Mesenchymal stem cell (in vitro differentiated cells and primary cell): Measurements from ENCODE around the gene AKAP6.

Experiments used
- DNase-seq: peaks from one replicate; pipeline ENCODE4 v3.0.0-alpha.2; 2013
- H2AFZ ChIP-seq: one replicate; pipeline ENCODE4 v1.6.1; 2013; ENCODE audit warnings: low read depth, mild to moderate bottlenecking, control low read depth, inconsistent platforms, low read length, moderate library complexity
- H2AK5ac ChIP-seq: 2 replicates; pipeline ENCODE4 v1.6.1; 2013; ENCODE audit warnings: low read length, moderate library complexity, mild to moderate bottlenecking, inconsistent platforms; ENCODE audit not compliant: severe bottlenecking
- H2BK120ac ChIP-seq: one replicate; pipeline ENCODE4 v1.6.1; 2013; ENCODE audit warnings: low read depth, mild to moderate bottlenecking, inconsistent platforms, low read length, moderate library complexity
- H2BK12ac ChIP-seq, 2 experiments: one replicate each; pipeline ENCODE4 v1.6.1; 2013; ENCODE audit warnings: inconsistent platforms in 2 of 2, low read length in 2 of 2, mild to moderate bottlenecking in 2 of 2, moderate library complexity in 2 of 2, control low read depth in 1 of 2
- H2BK15ac ChIP-seq: one replicate; pipeline ENCODE4 v1.6.1; 2013; ENCODE audit warnings: mild to moderate bottlenecking, low read depth, inconsistent platforms; ENCODE audit not compliant: poor library complexity, severe bottlenecking
- H2BK5ac ChIP-seq: 2 replicates; pipeline ENCODE4 v1.6.1; 2013; ENCODE audit warnings: low read depth, mild to moderate bottlenecking, low read length, control low read depth, inconsistent platforms; ENCODE audit not compliant: poor library complexity, severe bottlenecking
- H3K14ac ChIP-seq, 2 experiments: one replicate each; pipeline ENCODE4 v1.6.1; 2013; ENCODE audit warnings: inconsistent platforms in 2 of 2, low read length in 2 of 2, control low read depth in 1 of 2, mild to moderate bottlenecking in 1 of 2, moderate library complexity in 1 of 2
- H3K18ac ChIP-seq, 2 experiments: one replicate each; pipeline ENCODE4 v1.6.1; 2013; ENCODE audit warnings: inconsistent platforms in 2 of 2, low read length in 2 of 2, control low read depth in 1 of 2, low read depth in 1 of 2, mild to moderate bottlenecking in 1 of 2
- H3K23ac ChIP-seq, 2 experiments: one replicate each; pipeline ENCODE4 v1.6.1; 2013; ENCODE audit warnings: inconsistent platforms in 2 of 2, low read length in 2 of 2, mild to moderate bottlenecking in 2 of 2, moderate library complexity in 2 of 2, control low read depth in 1 of 2
- H3K27ac ChIP-seq: 2 replicates; pipeline ENCODE4 v1.5.1; 2013; ENCODE audit warnings: mild to moderate bottlenecking, moderate library complexity, low read length, control low read depth, inconsistent platforms; ENCODE audit not compliant: poor library complexity, severe bottlenecking
- H3K27me3 ChIP-seq, 2 experiments: 2 replicates each; pipeline versions ENCODE4 v1.6.1 to v1.7.0; 2013; ENCODE audit warnings: low read length in 2 of 2, mild to moderate bottlenecking in 2 of 2, moderate library complexity in 2 of 2, control low read depth in 1 of 2, inconsistent platforms in 1 of 2; ENCODE audit not compliant: control insufficient read depth in 1 of 2, insufficient read depth in 1 of 2
- H3K36me3 ChIP-seq, 2 experiments: 2 replicates each; pipeline versions ENCODE4 v1.6.1 to v1.7.0; 2013; ENCODE audit warnings: low read length in 2 of 2, control low read depth in 1 of 2, inconsistent platforms in 1 of 2, low read depth in 1 of 2, mild to moderate bottlenecking in 1 of 2; ENCODE audit not compliant: insufficient read depth in 2 of 2, control insufficient read depth in 1 of 2
- H3K4ac ChIP-seq, 2 experiments: one replicate each; pipeline ENCODE4 v1.6.1; 2013; ENCODE audit warnings: inconsistent platforms in 2 of 2, low read length in 2 of 2, mild to moderate bottlenecking in 2 of 2, moderate library complexity in 2 of 2, control low read depth in 1 of 2, low read depth in 1 of 2
- H3K4me1 ChIP-seq: 2 replicates; pipeline ENCODE4 v1.6.1; 2013; ENCODE audit warnings: low read depth, low read length, control low read depth; ENCODE audit not compliant: control insufficient read depth, insufficient read depth
- H3K4me2 ChIP-seq: 2 replicates; pipeline ENCODE4 v1.6.1; 2013; ENCODE audit warnings: low read length, mild to moderate bottlenecking, inconsistent platforms; ENCODE audit not compliant: poor library complexity, severe bottlenecking
- H3K4me3 ChIP-seq, 2 experiments: 2 replicates each; pipeline versions ENCODE4 v1.5.1 to v1.7.0; 2013; ENCODE audit warnings: low read length in 2 of 2, mild to moderate bottlenecking in 2 of 2, control low read depth in 1 of 2, low read depth in 1 of 2; ENCODE audit not compliant: insufficient read depth in 1 of 2
- H3K79me1 ChIP-seq: replicated peaks from 2 replicates; pipeline ENCODE4 v1.6.1; 2013; ENCODE audit warnings: mild to moderate bottlenecking, control low read depth, low read length, inconsistent platforms; ENCODE audit not compliant: poor library complexity, severe bottlenecking
- H3K9ac ChIP-seq: 2 replicates; pipeline ENCODE4 v1.7.0; 2013; ENCODE audit warnings: mild to moderate bottlenecking, low read length, moderate library complexity
- H3K9me3 ChIP-seq: 2 replicates; pipeline ENCODE4 v1.7.0; 2013; ENCODE audit warnings: mild to moderate bottlenecking, low read length; ENCODE audit not compliant: control insufficient read depth
- H4K8ac ChIP-seq: one replicate; pipeline ENCODE4 v1.6.1; 2013; ENCODE audit warnings: inconsistent platforms, mild to moderate bottlenecking, low read length, moderate library complexity
- H4K91ac ChIP-seq: one replicate; pipeline ENCODE4 v1.6.1; 2013; ENCODE audit warnings: mild to moderate bottlenecking, low read length, inconsistent platforms
- WGBS: methylation state at CpG from one replicate; pipeline ENCODE4 v1.1.7; 2013; ENCODE audit warnings: mixed read lengths; 5-methylcytosine and 5-hydroxymethylcytosine counted together

AKAP6 gene

GRCh38 chr14:32813401-32813800 lies 484.3 kb downstream of the AKAP6 start:
- Histone ChIP-seq H3K4ac (no peak overlapping the region), H3K4me2 (no peak overlapping the region), H3K27me3 (no peaks in the 10 kb centered on the region), H4K8ac (no peak overlapping the region), H3K4me3 (no peak overlapping the region), H2BK12ac (no peak overlapping the region), H2BK5ac (no peak overlapping the region), H3K9me3 (no peaks in the 10 kb centered on the region), H3K9ac (no peak overlapping the region), H3K79me1 (no peaks in the 10 kb centered on the region), H3K27ac (no peak overlapping the region), H3K23ac (no peak overlapping the region), H2BK120ac (no peak overlapping the region), H2AK5ac (no peak overlapping the region), H2AFZ (no peak overlapping the region), H4K91ac (no peak overlapping the region), H3K18ac (no peak overlapping the region), H2BK15ac (no peak overlapping the region), H3K14ac (no peak overlapping the region), H3K4me1 (no peaks in the 10 kb centered on the region), H3K36me3 (no peaks in the 10 kb centered on the region)
- WGBS, result no CpG with 5 or more reads among the region's 4 CpGs
- DNase-seq, result no peak

- Histone ChIP-seq H3K18ac (no peak overlapping the region), H4K8ac (no peak overlapping the region), H4K91ac (no peak overlapping the region), H3K36me3 (no peaks in the 10 kb centered on the region), H2AK5ac (no peak overlapping the region), H3K14ac (no peak overlapping the region), H2BK5ac (no peak overlapping the region), H3K4me1 (no peaks in the 10 kb centered on the region), H3K79me1 (no peaks in the 10 kb centered on the region), H2AFZ (no peak overlapping the region), H3K4me3 (no peak overlapping the region), H2BK15ac (no peak overlapping the region), H3K23ac (no peak overlapping the region), H2BK12ac (no peak overlapping the region), H3K27ac (no peak overlapping the region), H3K9ac (no peak overlapping the region), H3K4me2 (no peak overlapping the region), H2BK120ac (no peak overlapping the region), H3K4ac (no peak overlapping the region), H3K27me3 (no peaks in the 10 kb centered on the region), H3K9me3 (no peaks in the 10 kb centered on the region)
- WGBS, result 83% methylated on average over 1 of the region's 1 CpG
- DNase-seq, result no peak
Observed at GRCh38 chr14:32814721-32815120, 485.6 kb downstream of the AKAP6 start.

DNA sequence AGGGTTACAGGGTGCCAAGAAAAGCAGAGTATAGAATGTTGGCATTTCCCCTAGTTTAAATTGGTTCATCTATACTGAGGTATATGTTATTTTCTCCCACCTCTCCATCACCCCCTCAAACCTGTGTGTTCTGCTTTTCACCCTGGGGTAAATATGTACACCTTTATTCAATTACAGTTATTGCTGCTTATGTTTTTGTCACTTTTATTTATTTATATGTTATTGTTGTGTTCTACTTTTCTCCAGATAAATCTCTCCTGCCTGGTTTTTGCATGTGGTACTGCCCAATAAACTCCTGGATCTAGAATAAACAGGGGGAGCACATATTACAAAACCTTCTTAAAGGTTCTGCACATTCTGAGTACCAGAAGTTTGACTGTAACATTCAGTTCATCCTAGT lies 487.5 kb downstream of the AKAP6 start:
- Histone ChIP-seq H3K4me2 (no peak overlapping the region), H4K91ac (no peak overlapping the region), H3K18ac (no peak overlapping the region), H3K36me3 (no peaks in the 10 kb centered on the region), H3K79me1 (no peaks in the 10 kb centered on the region), H3K9ac (no peak overlapping the region), H3K4me3 (no peak overlapping the region), H4K8ac (no peak overlapping the region), H2BK120ac (no peak overlapping the region), H3K9me3 (no peaks in the 10 kb centered on the region), H2AK5ac (no peak overlapping the region), H2BK5ac (no peak overlapping the region), H3K27ac (no peak overlapping the region), H3K4me1 (no peaks in the 10 kb centered on the region), H2AFZ (no peak overlapping the region), H3K27me3 (no peaks in the 10 kb centered on the region), H2BK15ac (no peak overlapping the region), H3K14ac (no peak overlapping the region), H3K4ac (no peak overlapping the region), H3K23ac (no peak overlapping the region), H2BK12ac (no peak overlapping the region)
- DNase-seq, result no peak

GRCh38 chr14:32817780-32818179 lies 488.7 kb downstream of the AKAP6 start:
- Histone ChIP-seq H3K4ac (no peak overlapping the region), H3K23ac (no peak overlapping the region), H3K4me2 (no peak overlapping the region), H2AK5ac (no peak overlapping the region), H3K9ac (no peak overlapping the region), H3K79me1 (no peaks in the 10 kb centered on the region), H2AFZ (no peak overlapping the region), H3K27me3 (no peaks in the 10 kb centered on the region), H3K4me3 (no peak overlapping the region), H3K4me1 (no peaks in the 10 kb centered on the region), H4K91ac (no peak overlapping the region), H3K27ac (no peak overlapping the region), H2BK15ac (no peak overlapping the region), H3K9me3 (no peaks in the 10 kb centered on the region), H4K8ac (no peak overlapping the region), H2BK120ac (no peak overlapping the region), H2BK12ac (no peak overlapping the region), H3K14ac (no peak overlapping the region), H3K36me3 (no peaks in the 10 kb centered on the region), H2BK5ac (no peak overlapping the region), H3K18ac (no peak overlapping the region)
- no peak for DNase-seq
- WGBS, result 86% methylated on average over 1 of the region's 2 CpGs
